HCT116 (cell line): ENCODE results near the gene CATSPERZ.

Source experiments
- CEBPB ChIP-seq: IDR thresholded peaks from 2 replicates; pipeline ENCODE4 v1.6.1; 2012; ENCODE audit warnings: low read depth
- EZH2 ChIP-seq: fragments of 200-600 bp; sonication (generic); IDR thresholded peaks from 2 replicates; pipeline ENCODE4 v1.6.1; 2017; ENCODE audit warnings: antibody characterized with exemption, mixed run types
- EZH2phosphoT487 ChIP-seq: fragments of 200-600 bp; IDR thresholded peaks from 2 replicates; pipeline ENCODE4 v1.6.1; 2018; ENCODE audit warnings: antibody characterized with exemption, borderline replicate concordance
- FOSL1 ChIP-seq: IDR thresholded peaks from 2 replicates; pipeline ENCODE4 v1.6.1; 2012; ENCODE audit warnings: low read depth
- JUND ChIP-seq: IDR thresholded peaks from 2 replicates; pipeline ENCODE4 v1.6.1; 2012
- POLR2A ChIP-seq: IDR thresholded peaks from 2 replicates; pipeline ENCODE4 v1.7.0; 2011; ENCODE audit warnings: borderline replicate concordance; ENCODE audit not compliant: insufficient read depth, insufficient read length; ENCODE audit errors: extremely low read depth
- POLR2AphosphoS5 ChIP-seq: IDR thresholded peaks from 2 replicates; pipeline ENCODE4 v1.6.1; 2011; ENCODE audit warnings: mild to moderate bottlenecking, low read depth, low read length, moderate library complexity
- RAD21 ChIP-seq: IDR thresholded peaks from 2 replicates; pipeline ENCODE4 v1.6.1; 2012; ENCODE audit warnings: low read depth, mild to moderate bottlenecking
- SRF ChIP-seq: IDR thresholded peaks from 2 replicates; pipeline ENCODE4 v1.6.1; 2012; ENCODE audit warnings: low read depth
- YY1 ChIP-seq: IDR thresholded peaks from 2 replicates; pipeline ENCODE4 v1.6.1; 2011; ENCODE audit warnings: low read length, low read depth, moderate library complexity, mild to moderate bottlenecking; ENCODE audit not compliant: insufficient replicate concordance; ENCODE audit errors: extremely low read depth
- ZBTB33 ChIP-seq: IDR thresholded peaks from 2 replicates; pipeline ENCODE4 v1.6.1; 2011; ENCODE audit warnings: mild to moderate bottlenecking, low read length, moderate library complexity; ENCODE audit not compliant: insufficient replicate concordance; ENCODE audit errors: extremely low read depth
- TF ChIP-seq, protein P1 (sequence below), 3 experiments: fragments of 200-600 bp in 1 of 3; sonication (generic) in 1 of 3; IDR thresholded peaks in 2 of 3; conservative IDR thresholded peaks in 1 of 3; 2 replicates each; pipeline ENCODE4 v1.5.1; 2012 to 2017; ENCODE audit warnings: low read depth in 2 of 3, low read length in 2 of 3, antibody characterized with exemption in 1 of 3, borderline replicate concordance in 1 of 3, control low read depth in 1 of 3, mild to moderate bottlenecking in 1 of 3, mixed read lengths in 1 of 3, mixed run types in 1 of 3, moderate library complexity in 1 of 3; ENCODE audit not compliant: insufficient read depth in 1 of 3

- TF ChIP-seq POLR2AphosphoS5, result no peak
- TF ChIP-seq POLR2A, result no peak
- TF ChIP-seq, protein P1, sequence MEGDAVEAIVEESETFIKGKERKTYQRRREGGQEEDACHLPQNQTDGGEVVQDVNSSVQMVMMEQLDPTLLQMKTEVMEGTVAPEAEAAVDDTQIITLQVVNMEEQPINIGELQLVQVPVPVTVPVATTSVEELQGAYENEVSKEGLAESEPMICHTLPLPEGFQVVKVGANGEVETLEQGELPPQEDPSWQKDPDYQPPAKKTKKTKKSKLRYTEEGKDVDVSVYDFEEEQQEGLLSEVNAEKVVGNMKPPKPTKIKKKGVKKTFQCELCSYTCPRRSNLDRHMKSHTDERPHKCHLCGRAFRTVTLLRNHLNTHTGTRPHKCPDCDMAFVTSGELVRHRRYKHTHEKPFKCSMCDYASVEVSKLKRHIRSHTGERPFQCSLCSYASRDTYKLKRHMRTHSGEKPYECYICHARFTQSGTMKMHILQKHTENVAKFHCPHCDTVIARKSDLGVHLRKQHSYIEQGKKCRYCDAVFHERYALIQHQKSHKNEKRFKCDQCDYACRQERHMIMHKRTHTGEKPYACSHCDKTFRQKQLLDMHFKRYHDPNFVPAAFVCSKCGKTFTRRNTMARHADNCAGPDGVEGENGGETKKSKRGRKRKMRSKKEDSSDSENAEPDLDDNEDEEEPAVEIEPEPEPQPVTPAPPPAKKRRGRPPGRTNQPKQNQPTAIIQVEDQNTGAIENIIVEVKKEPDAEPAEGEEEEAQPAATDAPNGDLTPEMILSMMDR (IDR thresholded peaks at IDR 0.05 in 2 of 3, conservative IDR thresholded peaks at IDR 0.05 in 1 of 3; ENCODE audit: borderline replicate concordance in 1 of 3, insufficient read depth in 1 of 3, low read depth in 2 of 3, low read length in 2 of 3), result no peak
- TF ChIP-seq FOSL1, result no peak
- TF ChIP-seq SRF, result no peak
- TF ChIP-seq RAD21, result no peak
- no peak for TF ChIP-seq ZBTB33
- TF ChIP-seq JUND, result no peak
- no peak for TF ChIP-seq YY1
- no peak for TF ChIP-seq EZH2
- TF ChIP-seq CEBPB, result no peak
- no peak for TF ChIP-seq EZH2phosphoT487
Observed at GRCh38 chr11:64299847-64300648, at the start of gene CATSPERZ.
